Measurements from ENCODE around the gene SMARCB1. TPM values are rescaled to one million over a fixed set of nuclear protein-coding genes. Genes with fewer than 3 reads are reported as not detected.

The SMARCB1 gene
- total and polyA plus RNA-seq, 7 experiments from 2014 or later = 37.0 to 81.1 (median 49.8) TPM

DNA sequence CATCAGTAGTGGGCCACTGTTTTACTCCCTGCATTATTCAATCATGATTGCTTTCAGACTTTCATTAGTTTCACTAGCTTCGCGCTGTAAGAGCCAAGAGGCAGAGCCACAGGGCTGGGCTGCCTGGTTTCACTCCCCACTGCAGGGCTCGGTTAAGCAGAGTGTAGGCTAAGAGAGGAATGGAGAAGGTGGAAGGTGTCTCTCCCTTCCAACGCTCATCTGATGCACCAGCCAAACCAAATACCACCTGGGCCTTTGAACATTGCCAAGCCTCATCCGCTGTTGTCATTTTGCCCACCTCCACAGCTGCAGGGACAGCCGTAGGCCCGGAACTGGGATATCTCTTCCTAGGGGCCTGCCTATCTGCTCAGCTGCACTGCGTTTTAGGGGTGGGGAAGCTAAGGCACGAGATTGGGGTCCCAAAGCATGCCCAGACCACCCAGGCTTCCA lies 480 bp upstream of the SMARCB1 start:
- POLR2A ChIA-PET = interaction anchor here (0.6 to 6.4 kb wide), 11 partner anchors 15 to 127 kb away, joined by 3 to 62 read pairs (median 4); partner anchors contain the start of genes CHCHD10, MIF, MMP11 and ZNF70
- no peaks in the 10 kb centered on the region for H3K9me3 Mint-ChIP-seq
- H3K36me3 ChIP-seq (ENCODE audit: control insufficient read depth in 2 of 3, insufficient read depth in 3 of 3, low read length in 3 of 3) = peaks cover 0 to 7% (median 0%) of the 10 kb centered on the region in 3 experiments
- ATAC-seq = no peak
- peak overlapping the region; percentile 99 for H3K27ac ChIP-seq (ENCODE audit: low read depth, low read length)
- peak overlapping the region; percentile 81 to 94 (median 91) for H3K4me3 Mint-ChIP-seq
- H3K4me1 Mint-ChIP-seq = peaks cover 13 to 47% (median 39%) of the 10 kb centered on the region in 7 donors
- H3K27ac Mint-ChIP-seq = peak overlapping the region; percentile 89 to 98 (median 96)
- no peaks in the 10 kb centered on the region for H3K9me3 ChIP-seq (ENCODE audit: control insufficient read depth in 2 of 3, low read length in 3 of 3)
- peak overlapping the region; percentile 85 for H3K4me3 ChIP-seq (ENCODE audit: low read length)
- H3K27me3 Mint-ChIP-seq = no peaks in the 10 kb centered on the region
- H3K4me1 ChIP-seq (ENCODE audit: control insufficient read depth in 2 of 2, insufficient read depth in 2 of 2, low read length in 2 of 2) = peaks cover 11 to 17% of the 10 kb centered on the region in 2 donors
- CTCF ChIA-PET = interaction anchor here (2.1 kb wide), 1 partner anchor 15 kb away, joined by 10 read pairs; the partner anchor contains the start of gene MMP11
- no peaks in the 10 kb centered on the region for H3K27me3 ChIP-seq (ENCODE audit: control insufficient read depth in 2 of 2, insufficient read depth in 2 of 2, low read length in 2 of 2)
- peak in 3 of 9 donors; percentile 22 to 49 (median 44) for DNase-seq
- intact Hi-C loops (cut with micrococcal nuclease) = loop anchor here (1.0 to 5.0 kb wide), 5 partner anchors 35 to 371 kb away; partner anchors contain the start of genes MIF (in 1 of the 2), SLC2A11 (in 1 of the 2) and ZNF70 (in 1 of the 2)
- peaks cover 0 to 4% (median 0%) of the 10 kb centered on the region in 5 donors for H3K36me3 Mint-ChIP-seq

- Histone ChIP-seq H3K4me1 (ENCODE audit: control insufficient read depth in 2 of 2, insufficient read depth in 2 of 2, low read length in 2 of 2) (peaks cover 11 to 17% of the 10 kb centered on the region in 2 donors), H3K4me3 (ENCODE audit: low read length) (peak overlapping the region; percentile 85), H3K27ac (ENCODE audit: low read depth, low read length) (peak overlapping the region; percentile 99), H3K27me3 (ENCODE audit: control insufficient read depth in 2 of 2, insufficient read depth in 2 of 2, low read length in 2 of 2) (no peaks in the 10 kb centered on the region), H3K36me3 (ENCODE audit: control insufficient read depth in 2 of 3, insufficient read depth in 3 of 3, low read length in 3 of 3) (peaks cover 0 to 20% (median 0%) of the 10 kb centered on the region in 3 experiments), H3K9me3 (ENCODE audit: control insufficient read depth in 2 of 3, low read length in 3 of 3) (no peaks in the 10 kb centered on the region)
- H3K4me1 Mint-ChIP-seq = peaks cover 13 to 59% (median 47%) of the 10 kb centered on the region in 7 donors
- CTCF ChIA-PET = interaction anchor here (1.1 kb wide), 1 partner anchor 107 kb away, joined by 3 read pairs; the partner anchor contains the start of gene MIF
- no peaks in the 10 kb centered on the region for H3K27me3 Mint-ChIP-seq
- ATAC-seq = peak; percentile 37
- H3K36me3 Mint-ChIP-seq = peaks cover 0 to 15% (median 0%) of the 10 kb centered on the region in 5 donors
- peak overlapping the region; percentile 81 to 94 (median 91) for H3K4me3 Mint-ChIP-seq
- DNase-seq = no peak
- H3K27ac Mint-ChIP-seq = peak overlapping the region; percentile 74 to 97 (median 94)
- no peaks in the 10 kb centered on the region for H3K9me3 Mint-ChIP-seq
- POLR2A ChIA-PET = interaction anchor here (0.6 to 6.4 kb wide), 10 partner anchors 9 to 223 kb away, joined by 3 to 62 read pairs (median 6); partner anchors contain the start of genes CABIN1, CHCHD10, MIF and MMP11
- intact Hi-C loops (cut with micrococcal nuclease) = loop anchor here (1.0 to 5.0 kb wide), 11 partner anchors 16 to 768 kb away; partner anchors contain the start of genes DERL3 (in 2 of the 2), CABIN1 (in 1 of the 2), CHCHD10 (in 1 of the 2) and GUCD1 (in 1 of the 2)
These were observed 782 bp downstream of the SMARCB1 start for GRCh38 chr22:23787600-23787896.

- no peaks in the 10 kb centered on the region for H3K27me3 ChIP-seq (ENCODE audit: control insufficient read depth in 2 of 2, insufficient read depth in 2 of 2, low read length in 2 of 2)
- POLR2A ChIA-PET = interaction anchor here (0.6 to 6.4 kb wide), 7 partner anchors 10 to 521 kb away, joined by 3 to 62 read pairs (median 7); partner anchors contain the start of genes CABIN1, CHCHD10, MIF and MMP11
These were observed 1.1 kb downstream of the SMARCB1 start for GRCh38 chr22:23787910-23788309.

GRCh38 chr22:23789121-23789520 lies 2.4 kb downstream of the SMARCB1 start:
- Histone ChIP-seq H3K4me3 (ENCODE audit: low read length) (no peak overlapping the region), H3K36me3 (ENCODE audit: control insufficient read depth in 2 of 3, insufficient read depth in 3 of 3, low read length in 3 of 3) (peaks cover 0 to 35% (median 0%) of the 10 kb centered on the region in 3 experiments), H3K9me3 (ENCODE audit: control insufficient read depth in 2 of 3, low read length in 3 of 3) (no peaks in the 10 kb centered on the region), H3K4me1 (ENCODE audit: control insufficient read depth in 2 of 2, insufficient read depth in 2 of 2, low read length in 2 of 2) (peaks cover 11 to 16% of the 10 kb centered on the region in 2 donors), H3K27me3 (ENCODE audit: control insufficient read depth in 2 of 2, insufficient read depth in 2 of 2, low read length in 2 of 2) (no peaks in the 10 kb centered on the region), H3K27ac (ENCODE audit: low read depth, low read length) (no peak overlapping the region)
- Mint-ChIP-seq H3K27me3 (no peaks in the 10 kb centered on the region), H3K4me3 (peak overlapping the region in 9 of 10 donors; percentile 8 to 94 (median 45)), H3K36me3 (peaks cover 3 to 22% (median 7%) of the 10 kb centered on the region in 5 donors), H3K4me1 (peaks cover 21 to 64% (median 55%) of the 10 kb centered on the region in 7 donors), H3K9me3 (no peaks in the 10 kb centered on the region), H3K27ac (peak overlapping the region in 1 of 9 donors; percentile 25)
- DNase-seq (no peak), ATAC-seq (no peak)
- intact Hi-C loops (cut with micrococcal nuclease) = loop anchor here in 1 of 2 donors (5.0 kb wide), 1 partner anchor 68 kb away; the partner anchor contains the start of gene SLC2A11
- ChIA-PET CTCF (interaction anchor here (0.5 to 1.5 kb wide), 4 partner anchors 20 to 212 kb away, joined by 3 read pairs; partner anchors contain the start of gene MIF), POLR2A (interaction anchor here (0.6 to 6.4 kb wide), 3 partner anchors 18 to 68 kb away, joined by 3 to 62 read pairs (median 4); partner anchors contain the start of genes CHCHD10, MMP11 and SLC2A11)

More at GRCh38 chr22:23787910-23788309, 1.1 kb downstream of the SMARCB1 start:
- peaks cover 17 to 63% (median 50%) of the 10 kb centered on the region in 7 donors for H3K4me1 Mint-ChIP-seq
- H3K4me3 Mint-ChIP-seq = peak overlapping the region; percentile 81 to 94 (median 91)
- H3K27ac ChIP-seq (ENCODE audit: low read depth, low read length) = peak overlapping the region; percentile 99
- H3K27me3 Mint-ChIP-seq = no peaks in the 10 kb centered on the region
- peak overlapping the region; percentile 85 for H3K4me3 ChIP-seq (ENCODE audit: low read length)
- CTCF ChIA-PET = interaction anchor here (0.7 kb wide), 1 partner anchor 319 kb away, joined by 4 read pairs; no protein-coding TSS in a partner anchor
- intact Hi-C loops (cut with micrococcal nuclease) = loop anchor here (1.0 to 5.0 kb wide), 11 partner anchors 17 to 767 kb away; partner anchors contain the start of genes DERL3 (in 2 of the 2), CABIN1 (in 1 of the 2), CHCHD10 (in 1 of the 2) and GUCD1 (in 1 of the 2)
- H3K4me1 ChIP-seq (ENCODE audit: control insufficient read depth in 2 of 2, insufficient read depth in 2 of 2, low read length in 2 of 2) = peaks cover 11 to 17% of the 10 kb centered on the region in 2 donors
- H3K27ac Mint-ChIP-seq = peak overlapping the region; percentile 74 to 97 (median 94)
- H3K36me3 ChIP-seq (ENCODE audit: control insufficient read depth in 2 of 3, insufficient read depth in 3 of 3, low read length in 3 of 3) = peaks cover 0 to 23% (median 0%) of the 10 kb centered on the region in 3 experiments
- ATAC-seq (no peak), DNase-seq (no peak)
- no peaks in the 10 kb centered on the region for H3K9me3 ChIP-seq (ENCODE audit: control insufficient read depth in 2 of 3, low read length in 3 of 3)
- H3K9me3 Mint-ChIP-seq = no peaks in the 10 kb centered on the region
- peaks cover 0 to 17% (median 2%) of the 10 kb centered on the region in 5 donors for H3K36me3 Mint-ChIP-seq

- POLR2A ChIA-PET = interaction anchor here (0.6 to 6.4 kb wide), 3 partner anchors 19 to 68 kb away, joined by 3 to 62 read pairs (median 4); partner anchors contain the start of genes CHCHD10, MMP11 and SLC2A11
- H3K36me3 Mint-ChIP-seq = peaks cover 3 to 22% (median 7%) of the 10 kb centered on the region in 5 donors
- H3K27me3 Mint-ChIP-seq = no peaks in the 10 kb centered on the region
- CTCF ChIA-PET = interaction anchor here (0.6 to 1.5 kb wide), 2 partner anchors 105 to 213 kb away, joined by 3 read pairs; partner anchors contain the start of gene MIF
- no peak for ATAC-seq
- no peaks in the 10 kb centered on the region for H3K9me3 ChIP-seq (ENCODE audit: control insufficient read depth in 2 of 3, low read length in 3 of 3)
- peak overlapping the region in 9 of 10 donors; percentile 8 to 94 (median 43) for H3K4me3 Mint-ChIP-seq
- H3K27me3 ChIP-seq (ENCODE audit: control insufficient read depth in 2 of 2, insufficient read depth in 2 of 2, low read length in 2 of 2) = no peaks in the 10 kb centered on the region
- no peak overlapping the region for H3K4me3 ChIP-seq (ENCODE audit: low read length)
- H3K27ac ChIP-seq (ENCODE audit: low read depth, low read length) = no peak overlapping the region
- intact Hi-C loops (cut with micrococcal nuclease) = loop anchor here in 1 of 2 donors (5.0 kb wide), 1 partner anchor 68 kb away; the partner anchor contains the start of gene SLC2A11
- H3K27ac Mint-ChIP-seq = peak overlapping the region in 6 of 9 donors; percentile 6 to 44 (median 32)
- H3K9me3 Mint-ChIP-seq = no peaks in the 10 kb centered on the region
- peaks cover 11 to 13% of the 10 kb centered on the region in 2 donors for H3K4me1 ChIP-seq (ENCODE audit: control insufficient read depth in 2 of 2, insufficient read depth in 2 of 2, low read length in 2 of 2)
- no peak for DNase-seq
- H3K4me1 Mint-ChIP-seq = peaks cover 16 to 60% (median 50%) of the 10 kb centered on the region in 7 donors
- H3K36me3 ChIP-seq (ENCODE audit: control insufficient read depth in 2 of 3, insufficient read depth in 3 of 3, low read length in 3 of 3) = peaks cover 0 to 40% (median 0%) of the 10 kb centered on the region in 3 experiments
These were observed 2.9 kb downstream of the SMARCB1 start for GRCh38 chr22:23789638-23790037.

Data from naive thymus-derived CD4-positive, alpha-beta T cell (primary cell).